Measurements from ENCODE around the gene DNAI1. TPM values are rescaled to one million over a fixed set of nuclear protein-coding genes. Genes with fewer than 3 reads are reported as not detected.

DNAI1 gene
- total and polyA plus RNA-seq, 7 experiments from 2014 or later, result not detected

DNA sequence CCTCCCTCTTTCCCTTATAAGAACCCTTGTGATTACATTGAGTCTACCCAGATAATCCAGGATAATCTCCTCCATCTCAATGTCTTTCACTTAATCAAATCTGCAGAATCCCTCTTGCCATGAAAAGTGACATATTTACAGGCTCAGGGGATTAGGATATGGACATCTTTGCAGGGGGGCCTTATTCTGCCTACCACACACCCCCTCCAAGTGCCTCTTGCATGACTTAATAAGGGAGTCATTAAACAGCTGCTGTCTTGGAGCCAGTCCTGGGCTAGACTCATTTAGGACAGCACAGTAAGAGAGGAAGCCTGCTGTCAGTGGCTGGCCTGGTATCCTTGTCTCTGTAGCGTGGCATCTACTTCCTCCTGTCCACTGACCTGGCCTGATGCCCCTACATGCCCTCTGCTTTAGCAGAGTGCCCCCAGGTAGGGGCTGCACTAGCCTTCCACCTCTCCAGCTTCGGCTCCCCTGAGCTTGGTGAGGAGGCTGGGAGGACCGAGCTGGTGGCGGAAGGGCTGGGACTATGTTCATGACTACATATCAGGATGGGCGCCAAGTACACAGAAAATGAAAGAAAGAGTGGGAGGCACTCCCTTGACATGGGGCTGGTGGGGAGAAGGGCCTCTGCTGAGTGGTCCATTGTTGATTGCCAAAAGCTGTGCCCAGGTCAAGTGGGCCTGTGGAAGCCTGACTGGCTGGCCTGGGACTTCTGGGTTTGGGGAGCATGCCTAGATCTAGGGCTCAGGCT is 46.9 kb downstream of the DNAI1 start:
- ChIA-PET CTCF (no interaction called here), POLR2A (interaction anchor here (0.7 kb wide), 1 partner anchor 1955 kb away, joined by 3 read pairs; no protein-coding TSS in a partner anchor)
- Mint-ChIP-seq H3K4me3 (no peak overlapping the region), H3K27ac (no peak overlapping the region), H3K27me3 (peaks cover 0 to 4% (median 0%) of the 10 kb centered on the region in 5 donors), H3K9me3 (no peaks in the 10 kb centered on the region), H3K36me3 (no peaks in the 10 kb centered on the region), H3K4me1 (peaks cover 0 to 1% (median 0%) of the 10 kb centered on the region in 7 donors)
- intact Hi-C loops (cut with micrococcal nuclease), result no loop called here
- Histone ChIP-seq H3K27me3 (ENCODE audit: control insufficient read depth in 2 of 2, insufficient read depth in 2 of 2, low read length in 2 of 2) (no peaks in the 10 kb centered on the region), H3K36me3 (ENCODE audit: control insufficient read depth in 2 of 3, insufficient read depth in 3 of 3, low read length in 3 of 3) (no peaks in the 10 kb centered on the region), H3K4me3 (ENCODE audit: low read length) (no peak overlapping the region), H3K4me1 (ENCODE audit: control insufficient read depth in 2 of 2, insufficient read depth in 2 of 2, low read length in 2 of 2) (no peaks in the 10 kb centered on the region), H3K27ac (ENCODE audit: low read depth, low read length) (no peak overlapping the region), H3K9me3 (ENCODE audit: control insufficient read depth in 2 of 3, low read length in 3 of 3) (no peaks in the 10 kb centered on the region)
- DNase-seq (no peak), ATAC-seq (no peak)

DNA sequence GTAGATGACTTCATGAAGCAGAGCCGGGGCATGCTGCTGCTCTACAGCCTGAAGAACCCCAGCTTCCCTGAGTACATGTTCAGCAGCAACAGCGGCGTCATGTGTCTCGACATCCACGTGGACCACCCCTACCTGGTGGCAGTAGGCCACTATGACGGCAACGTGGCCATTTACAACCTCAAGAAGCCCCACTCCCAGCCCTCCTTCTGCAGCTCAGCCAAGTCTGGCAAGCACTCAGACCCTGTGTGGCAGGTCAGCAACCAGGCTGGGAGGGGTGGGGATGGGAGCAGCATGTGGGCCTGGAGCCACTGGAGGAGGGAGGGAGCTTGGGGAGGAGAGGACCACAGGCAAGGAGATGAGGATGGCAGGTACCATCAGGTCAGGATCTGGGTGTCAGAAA is 48.0 kb downstream of the DNAI1 start:
- Histone ChIP-seq H3K4me3 (ENCODE audit: low read length) (no peak overlapping the region), H3K27ac (ENCODE audit: low read depth, low read length) (no peak overlapping the region), H3K36me3 (ENCODE audit: control insufficient read depth in 2 of 3, insufficient read depth in 3 of 3, low read length in 3 of 3) (no peaks in the 10 kb centered on the region), H3K9me3 (ENCODE audit: control insufficient read depth in 2 of 3, low read length in 3 of 3) (no peaks in the 10 kb centered on the region), H3K4me1 (ENCODE audit: control insufficient read depth in 2 of 2, insufficient read depth in 2 of 2, low read length in 2 of 2) (no peaks in the 10 kb centered on the region), H3K27me3 (ENCODE audit: control insufficient read depth in 2 of 2, insufficient read depth in 2 of 2, low read length in 2 of 2) (no peaks in the 10 kb centered on the region)
- Mint-ChIP-seq H3K36me3 (no peaks in the 10 kb centered on the region), H3K27ac (no peak overlapping the region), H3K4me3 (no peak overlapping the region), H3K4me1 (peaks cover 0 to 3% (median 0%) of the 10 kb centered on the region in 7 donors), H3K9me3 (no peaks in the 10 kb centered on the region), H3K27me3 (peaks cover 0 to 4% (median 0%) of the 10 kb centered on the region in 5 donors)
- ChIA-PET CTCF (no interaction called here), POLR2A (no interaction called here)
- DNase-seq (no peak), ATAC-seq (no peak)
- intact Hi-C loops (cut with micrococcal nuclease), result no loop called here

GRCh38 chr9:34507556-34507955 is 49.0 kb downstream of the DNAI1 start:
- ATAC-seq (no peak), DNase-seq (no peak)

GRCh38 chr9:34507966-34508365 is 49.4 kb downstream of the DNAI1 start:
- peaks cover 0 to 5% (median 0%) of the 10 kb centered on the region in 7 donors for H3K4me1 Mint-ChIP-seq
- POLR2A ChIA-PET, result no interaction called here

More at GRCh38 chr9:34507556-34507955, 49.0 kb downstream of the DNAI1 start:
- no peaks in the 10 kb centered on the region for H3K9me3 Mint-ChIP-seq
- H3K9me3 ChIP-seq (ENCODE audit: control insufficient read depth in 2 of 3, low read length in 3 of 3), result no peaks in the 10 kb centered on the region
- POLR2A ChIA-PET, result no interaction called here
- peaks cover 0 to 4% (median 0%) of the 10 kb centered on the region in 5 donors for H3K27me3 Mint-ChIP-seq
- H3K4me3 ChIP-seq (ENCODE audit: low read length), result no peak overlapping the region
- no peak overlapping the region for H3K4me3 Mint-ChIP-seq
- no peaks in the 10 kb centered on the region for H3K27me3 ChIP-seq (ENCODE audit: control insufficient read depth in 2 of 2, insufficient read depth in 2 of 2, low read length in 2 of 2)
- CTCF ChIA-PET, result no interaction called here
- no peaks in the 10 kb centered on the region for H3K36me3 Mint-ChIP-seq
- no peaks in the 10 kb centered on the region for H3K4me1 ChIP-seq (ENCODE audit: control insufficient read depth in 2 of 2, insufficient read depth in 2 of 2, low read length in 2 of 2)
- peaks cover 0 to 5% (median 0%) of the 10 kb centered on the region in 7 donors for H3K4me1 Mint-ChIP-seq
- H3K36me3 ChIP-seq (ENCODE audit: control insufficient read depth in 2 of 3, insufficient read depth in 3 of 3, low read length in 3 of 3), result no peaks in the 10 kb centered on the region
- H3K27ac ChIP-seq (ENCODE audit: low read depth, low read length), result no peak overlapping the region
- intact Hi-C loops (cut with micrococcal nuclease), result no loop called here
- H3K27ac Mint-ChIP-seq, result no peak overlapping the region

DNA sequence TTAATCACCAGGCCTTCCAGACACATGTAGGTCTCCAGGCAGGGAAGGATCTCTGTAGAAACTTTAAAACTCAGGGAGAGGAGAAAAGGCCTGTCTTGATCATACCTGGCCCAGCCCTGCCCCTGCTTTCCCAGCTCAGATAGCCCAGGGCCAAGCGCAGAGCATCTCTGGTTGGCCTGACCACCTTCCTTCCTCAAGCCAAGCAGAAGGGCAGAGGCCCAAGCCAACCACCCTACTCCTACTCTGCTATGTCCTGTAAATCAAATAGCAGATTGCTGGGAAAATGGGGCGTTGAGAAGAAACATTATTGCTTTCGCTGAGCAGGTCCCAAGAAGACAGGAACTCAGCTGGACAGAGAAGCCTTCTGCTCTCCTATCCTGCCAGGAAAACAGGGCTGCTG is 49.9 kb downstream of the DNAI1 start:
- Mint-ChIP-seq H3K4me3 (no peak overlapping the region), H3K4me1 (peaks cover 0 to 5% (median 0%) of the 10 kb centered on the region in 7 donors), H3K9me3 (no peaks in the 10 kb centered on the region), H3K36me3 (no peaks in the 10 kb centered on the region), H3K27me3 (peaks cover 0 to 4% (median 0%) of the 10 kb centered on the region in 5 donors), H3K27ac (no peak overlapping the region)
- Histone ChIP-seq H3K4me1 (ENCODE audit: control insufficient read depth in 2 of 2, insufficient read depth in 2 of 2, low read length in 2 of 2) (no peaks in the 10 kb centered on the region), H3K36me3 (ENCODE audit: control insufficient read depth in 2 of 3, insufficient read depth in 3 of 3, low read length in 3 of 3) (no peaks in the 10 kb centered on the region), H3K9me3 (ENCODE audit: control insufficient read depth in 2 of 3, low read length in 3 of 3) (no peaks in the 10 kb centered on the region), H3K4me3 (ENCODE audit: low read length) (no peak overlapping the region), H3K27me3 (ENCODE audit: control insufficient read depth in 2 of 2, insufficient read depth in 2 of 2, low read length in 2 of 2) (no peaks in the 10 kb centered on the region), H3K27ac (ENCODE audit: low read depth, low read length) (no peak overlapping the region)
- ChIA-PET POLR2A (no interaction called here), CTCF (no interaction called here)
- no peak for ATAC-seq
- intact Hi-C loops (cut with micrococcal nuclease), result no loop called here
- no peak for DNase-seq

More at GRCh38 chr9:34507966-34508365, 49.4 kb downstream of the DNAI1 start:
- Histone ChIP-seq H3K9me3 (ENCODE audit: control insufficient read depth in 2 of 3, low read length in 3 of 3) (no peaks in the 10 kb centered on the region), H3K27ac (ENCODE audit: low read depth, low read length) (no peak overlapping the region), H3K27me3 (ENCODE audit: control insufficient read depth in 2 of 2, insufficient read depth in 2 of 2, low read length in 2 of 2) (no peaks in the 10 kb centered on the region), H3K4me1 (ENCODE audit: control insufficient read depth in 2 of 2, insufficient read depth in 2 of 2, low read length in 2 of 2) (no peaks in the 10 kb centered on the region), H3K36me3 (ENCODE audit: control insufficient read depth in 2 of 3, insufficient read depth in 3 of 3, low read length in 3 of 3) (no peaks in the 10 kb centered on the region), H3K4me3 (ENCODE audit: low read length) (no peak overlapping the region)
- Mint-ChIP-seq H3K9me3 (no peaks in the 10 kb centered on the region), H3K27me3 (peaks cover 0 to 4% (median 0%) of the 10 kb centered on the region in 5 donors), H3K4me3 (no peak overlapping the region), H3K36me3 (no peaks in the 10 kb centered on the region), H3K27ac (no peak overlapping the region)
- CTCF ChIA-PET, result no interaction called here
- DNase-seq, result no peak
- no peak for ATAC-seq
- intact Hi-C loops (cut with micrococcal nuclease), result no loop called here

DNA sequence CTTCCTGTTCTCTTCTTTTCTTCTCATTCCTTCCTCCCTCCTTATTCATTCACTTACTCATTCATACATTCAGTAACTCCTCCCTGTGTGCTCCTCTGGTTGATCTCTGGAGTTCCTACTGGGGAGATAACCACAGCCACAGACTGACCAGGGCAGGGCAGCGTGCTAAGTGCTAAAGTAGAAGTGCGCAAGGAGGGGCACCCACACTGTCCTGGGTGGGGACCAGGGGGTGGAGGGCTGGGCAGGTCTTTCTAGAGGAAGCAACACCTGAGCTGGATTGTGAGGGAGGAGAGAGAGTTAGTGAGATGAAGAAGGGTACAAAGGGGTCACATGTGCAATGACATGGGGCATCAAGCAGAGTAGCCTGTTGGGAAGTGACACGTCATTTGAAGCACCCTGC is 50.3 kb downstream of the DNAI1 start:
- H3K36me3 Mint-ChIP-seq, result no peaks in the 10 kb centered on the region
- intact Hi-C loops (cut with micrococcal nuclease), result no loop called here
- Histone ChIP-seq H3K9me3 (ENCODE audit: control insufficient read depth in 2 of 3, low read length in 3 of 3) (no peaks in the 10 kb centered on the region), H3K27ac (ENCODE audit: low read depth, low read length) (no peak overlapping the region), H3K4me3 (ENCODE audit: low read length) (no peak overlapping the region), H3K36me3 (ENCODE audit: control insufficient read depth in 2 of 3, insufficient read depth in 3 of 3, low read length in 3 of 3) (no peaks in the 10 kb centered on the region), H3K27me3 (ENCODE audit: control insufficient read depth in 2 of 2, insufficient read depth in 2 of 2, low read length in 2 of 2) (no peaks in the 10 kb centered on the region), H3K4me1 (ENCODE audit: control insufficient read depth in 2 of 2, insufficient read depth in 2 of 2, low read length in 2 of 2) (no peaks in the 10 kb centered on the region)
- CTCF ChIA-PET, result interaction anchor here (0.7 kb wide), 1 partner anchor 10 kb away, joined by 4 read pairs; no protein-coding TSS in a partner anchor
- no peaks in the 10 kb centered on the region for H3K9me3 Mint-ChIP-seq
- POLR2A ChIA-PET, result no interaction called here
- no peak overlapping the region for H3K27ac Mint-ChIP-seq
- H3K4me1 Mint-ChIP-seq, result peaks cover 0 to 5% (median 0%) of the 10 kb centered on the region in 7 donors
- H3K4me3 Mint-ChIP-seq, result no peak overlapping the region
- no peak for DNase-seq
- H3K27me3 Mint-ChIP-seq, result no peaks in the 10 kb centered on the region
- no peak for ATAC-seq
